Activated CD8-positive, alpha-beta memory T cell treated with anti-CD3 and anti-CD28 coated beads, Interleukin-2, amount 50 U/mL, for 1 hour (primary cell): Measurements from ENCODE around the gene COPA.

Experiments used
- DNase-seq: peaks from one replicate; pipeline ENCODE4 v3.0.0-alpha.2; 2020; ENCODE audit errors: extremely low read depth

Gene COPA

DNA sequence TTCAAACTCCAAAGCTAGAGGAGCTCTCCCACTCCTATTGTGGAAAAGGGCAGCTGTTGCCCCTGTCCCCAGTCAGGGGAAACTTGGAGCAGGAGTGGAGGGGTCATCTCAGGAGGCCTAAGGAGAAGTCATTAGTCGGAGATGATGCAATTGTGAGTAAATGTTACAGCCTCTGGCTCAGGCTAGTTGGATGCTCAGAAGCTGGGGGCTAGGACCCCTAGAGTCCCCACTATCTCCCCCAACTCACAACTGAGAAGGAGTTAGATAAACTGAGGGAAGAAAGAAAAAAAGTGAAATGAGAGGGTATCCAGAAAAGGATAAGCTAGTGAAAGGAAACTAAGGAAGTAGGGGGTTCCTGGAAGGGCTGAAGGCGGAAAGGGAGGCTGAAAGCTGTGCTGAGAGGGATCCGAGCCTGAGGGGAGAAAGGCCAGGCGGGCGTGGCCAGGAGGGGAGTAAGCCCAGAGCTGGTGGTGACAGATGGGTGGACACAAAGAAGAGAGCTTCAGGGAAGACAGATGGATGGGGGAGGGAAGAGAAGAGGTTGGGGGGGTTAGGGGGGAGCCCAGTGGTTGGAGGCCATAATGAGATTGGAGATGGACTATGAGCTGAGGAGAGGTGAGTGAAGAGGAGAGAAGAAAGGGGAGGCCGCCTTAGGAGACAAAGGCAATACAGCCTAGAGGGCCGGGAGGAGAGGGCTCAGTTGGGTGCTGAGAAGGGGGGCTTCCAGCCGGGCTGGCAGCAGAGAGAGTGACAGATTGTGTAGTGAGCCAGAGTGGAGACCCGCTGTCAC, 19.3 kb upstream of the COPA start:
- DNase-seq = no peak

GRCh38 chr1:160361814-160362167, 18.7 kb upstream of the COPA start:
- no peak for DNase-seq

GRCh38 chr1:160361199-160361598, 18.1 kb upstream of the COPA start:
- no peak for DNase-seq

DNA sequence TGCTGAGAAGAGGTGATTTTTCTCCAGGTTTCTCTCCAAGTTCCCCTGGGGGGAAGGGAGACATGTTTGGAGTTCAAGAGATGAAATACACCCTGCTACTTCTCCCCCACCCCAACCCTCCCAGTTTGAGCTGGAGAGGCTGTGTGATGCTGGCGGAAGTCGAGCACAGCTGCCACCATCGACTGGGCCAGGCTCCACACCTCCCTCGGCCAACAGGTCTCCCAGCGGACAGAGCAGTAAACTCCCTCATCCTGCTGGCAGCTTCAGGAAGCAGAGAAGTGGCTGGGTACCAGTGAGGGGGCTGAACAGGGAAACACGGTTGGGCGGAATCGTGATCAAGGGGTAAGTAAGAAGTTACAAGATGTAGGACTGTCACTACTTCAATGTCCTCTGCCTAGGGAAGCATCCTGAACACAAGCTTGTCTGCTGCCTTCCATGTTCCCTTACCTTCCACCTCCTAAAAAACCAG, 17.2 kb upstream of the COPA start:
- DNase-seq = no peak

DNA sequence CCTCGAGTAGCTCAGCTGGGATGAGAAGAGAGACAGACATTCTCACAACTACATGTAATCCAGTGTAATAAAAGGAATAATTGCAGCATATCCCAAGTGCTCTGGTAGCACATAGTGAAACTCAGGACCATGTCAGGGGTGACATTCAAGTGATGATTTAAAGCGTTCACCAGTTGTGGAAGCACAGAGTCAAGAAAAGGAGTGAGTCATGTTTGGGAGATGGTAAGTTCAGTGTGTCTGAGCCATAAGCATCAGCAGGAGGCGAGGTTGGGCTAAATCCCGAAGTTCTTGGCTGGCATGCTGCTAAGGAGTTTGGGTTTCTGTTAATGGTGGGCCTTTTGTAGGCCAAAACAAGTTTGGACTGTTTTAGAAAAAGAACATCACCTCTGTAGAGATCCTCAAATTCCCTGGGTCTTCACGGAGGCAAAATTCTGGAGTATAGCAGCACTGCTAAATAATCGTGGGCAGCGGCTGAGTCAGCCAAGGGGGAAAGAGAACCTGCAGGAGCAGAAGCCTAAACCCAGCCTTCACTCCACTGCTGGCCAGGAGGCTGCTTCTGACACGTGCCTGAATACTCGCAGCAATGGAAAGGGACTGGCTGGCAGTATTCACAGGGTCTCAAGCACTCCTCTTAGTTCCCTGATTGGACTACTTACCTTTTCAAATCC, 16.6 kb upstream of the COPA start:
- DNase-seq = no peak

GRCh38 chr1:160358073-160358472, 15.0 kb upstream of the COPA start:
- no peak for DNase-seq

DNA sequence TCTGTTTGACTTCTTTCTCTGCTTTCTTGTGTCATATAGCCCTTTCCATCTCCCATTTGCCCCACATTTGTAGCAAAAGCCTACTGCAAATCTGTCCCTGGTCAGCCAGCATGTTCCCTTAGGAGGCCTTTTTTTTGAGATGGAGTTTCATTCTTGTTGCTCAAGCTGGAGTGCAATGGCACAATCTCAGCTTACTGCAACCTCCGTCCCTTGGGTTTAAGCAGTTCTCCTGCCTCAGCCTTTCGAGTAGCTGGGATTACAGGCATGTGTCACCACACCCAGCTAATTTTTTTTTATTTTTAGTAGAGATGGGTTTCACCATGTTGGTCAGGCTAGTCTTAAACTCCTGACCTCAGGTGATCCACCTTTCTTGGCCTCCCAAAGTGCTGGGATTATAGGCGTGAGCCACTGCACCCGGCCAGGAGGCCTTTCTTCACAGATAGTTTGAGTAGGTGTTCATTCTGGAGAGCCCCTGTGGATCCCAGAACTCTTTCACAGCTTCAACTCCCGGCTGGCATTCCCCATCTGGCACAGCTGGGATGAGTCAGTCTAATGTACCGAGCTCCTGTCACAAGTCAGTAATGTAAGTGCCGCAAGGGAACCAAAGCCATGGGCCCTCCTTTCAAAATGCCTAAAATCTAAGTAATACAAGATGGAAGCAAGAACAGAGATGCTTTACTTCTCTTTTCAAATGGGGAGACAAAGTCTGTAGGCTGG, 14.4 kb upstream of the COPA start:
- no peak for DNase-seq

DNA sequence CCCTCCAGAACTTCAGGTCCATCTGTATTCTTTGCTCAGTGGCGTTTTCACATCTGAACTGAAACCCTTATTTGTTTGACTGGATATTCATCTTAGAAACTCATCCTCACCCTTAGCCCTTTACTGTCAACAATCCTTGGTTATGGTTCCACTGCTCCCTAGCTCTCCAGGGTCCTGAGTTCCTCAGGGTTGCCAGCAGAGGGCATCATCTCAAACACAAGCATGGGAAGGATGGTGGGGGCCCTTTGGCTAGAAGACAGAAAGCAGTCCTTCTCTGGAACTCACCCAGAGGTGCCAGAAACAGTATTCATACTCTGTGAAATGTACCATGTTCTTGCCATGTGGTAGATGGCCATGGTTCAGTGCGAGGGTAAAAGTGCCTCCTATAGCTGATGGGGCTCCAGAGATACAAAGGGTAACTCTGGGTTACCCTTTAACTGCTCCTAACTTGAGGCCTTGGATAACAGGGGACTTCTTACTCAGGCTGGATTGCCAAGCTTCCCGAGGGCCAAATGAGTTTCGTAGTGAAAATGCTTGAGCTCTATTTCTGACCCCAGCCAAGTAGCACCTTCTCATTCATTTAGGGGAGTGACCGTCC, 11.4 kb upstream of the COPA start:
- no peak for DNase-seq

DNA sequence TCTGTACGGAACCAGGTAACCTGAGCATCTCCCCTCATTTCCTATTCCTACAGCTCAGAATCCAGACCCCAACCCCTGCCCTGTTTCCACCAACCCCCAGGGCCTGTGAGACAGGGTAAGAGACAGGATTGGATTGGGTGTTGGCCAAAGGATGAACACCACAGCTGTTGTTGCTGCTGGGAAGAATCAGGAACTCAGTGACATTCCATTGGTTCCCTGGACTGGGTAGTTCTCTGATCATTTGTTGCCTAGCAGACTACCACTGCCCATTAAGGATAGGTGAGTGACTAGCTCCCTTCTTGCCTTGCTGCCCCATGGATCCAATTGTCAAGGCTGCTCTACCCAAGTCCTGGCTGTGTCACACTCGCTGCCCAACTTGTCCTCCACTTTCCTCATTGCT, 10.2 kb upstream of the COPA start:
- no peak for DNase-seq

GRCh38 chr1:160352555-160352954, 9.5 kb upstream of the COPA start:
- DNase-seq = no peak

GRCh38 chr1:160351629-160352028, 8.6 kb upstream of the COPA start:
- DNase-seq = no peak

- DNase-seq = no peak
Observed at GRCh38 chr1:160346958-160347357, 3.9 kb upstream of the COPA start.

- no peak for DNase-seq
Observed at GRCh38 chr1:160346463-160346862, 3.4 kb upstream of the COPA start.

- no peak for DNase-seq
Observed at GRCh38 chr1:160344936-160345335, 1.9 kb upstream of the COPA start.

- no peak for DNase-seq
Observed at GRCh38 chr1:160344241-160344640, 1.2 kb upstream of the COPA start.

DNA sequence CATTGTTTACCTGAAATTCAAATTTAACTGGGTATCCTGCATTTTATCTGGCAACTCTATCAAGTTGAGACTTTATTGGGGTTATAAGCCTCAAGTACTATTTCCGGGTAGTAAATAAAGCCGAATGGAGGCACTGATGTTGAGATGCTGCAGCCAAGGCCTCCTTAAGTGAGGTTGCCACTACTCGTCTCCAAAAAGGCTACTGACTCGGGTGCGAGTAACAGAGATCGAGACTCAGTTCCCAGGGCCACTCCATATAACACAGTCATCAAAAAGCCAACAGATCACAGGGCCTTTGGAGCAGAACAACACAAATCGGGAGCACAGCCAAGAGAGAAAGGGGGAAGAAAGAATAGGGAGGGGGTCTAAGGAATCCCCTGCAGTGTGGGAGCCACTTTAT, 524 bp downstream of the COPA start:
- no peak for DNase-seq

DNA sequence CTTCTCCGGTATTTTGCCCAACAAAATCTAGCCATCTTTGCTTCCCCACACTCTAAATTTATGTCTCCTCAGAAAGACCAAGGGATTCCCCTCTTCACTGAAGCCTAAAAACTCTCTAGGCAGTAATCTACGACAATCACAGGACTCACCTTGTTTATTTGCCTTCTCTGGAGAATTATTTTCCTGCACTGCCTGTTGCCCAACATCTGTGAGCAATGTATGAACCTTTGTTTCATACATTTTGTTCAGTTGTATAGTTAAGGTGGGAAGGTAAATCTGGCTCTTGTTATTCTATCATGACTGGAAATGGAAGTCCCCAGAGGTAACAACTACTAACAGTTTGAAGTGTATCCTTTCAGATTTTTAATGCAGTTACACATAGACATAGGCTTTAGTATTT, 2.2 kb downstream of the COPA start:
- DNase-seq = no peak

- DNase-seq = no peak
Observed at GRCh38 chr1:160340146-160340545, 2.9 kb downstream of the COPA start.

DNA sequence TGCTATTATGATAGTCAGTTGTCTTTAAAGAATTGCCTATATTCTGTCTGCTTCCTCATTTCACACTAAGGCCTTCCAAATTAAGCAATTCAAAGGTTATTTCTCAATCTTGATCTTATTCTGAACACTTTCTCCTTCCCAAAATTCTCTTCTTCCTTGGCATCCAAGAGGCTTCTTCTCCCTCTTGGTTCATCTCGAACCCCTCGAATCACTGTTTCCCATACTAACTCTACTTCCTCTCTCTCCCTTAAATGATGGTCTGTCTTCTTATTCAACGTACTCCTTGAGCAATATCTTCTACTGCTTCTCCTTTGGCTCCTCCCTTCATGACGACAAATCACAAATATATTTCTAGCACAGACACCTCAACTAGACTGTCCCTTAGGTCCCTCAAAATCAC, 4.5 kb downstream of the COPA start:
- DNase-seq = no peak

GRCh38 chr1:160332516-160332915, 10.5 kb downstream of the COPA start:
- DNase-seq = no peak

- no peak for DNase-seq
Observed at GRCh38 chr1:160330119-160330518, 12.9 kb downstream of the COPA start.

DNA sequence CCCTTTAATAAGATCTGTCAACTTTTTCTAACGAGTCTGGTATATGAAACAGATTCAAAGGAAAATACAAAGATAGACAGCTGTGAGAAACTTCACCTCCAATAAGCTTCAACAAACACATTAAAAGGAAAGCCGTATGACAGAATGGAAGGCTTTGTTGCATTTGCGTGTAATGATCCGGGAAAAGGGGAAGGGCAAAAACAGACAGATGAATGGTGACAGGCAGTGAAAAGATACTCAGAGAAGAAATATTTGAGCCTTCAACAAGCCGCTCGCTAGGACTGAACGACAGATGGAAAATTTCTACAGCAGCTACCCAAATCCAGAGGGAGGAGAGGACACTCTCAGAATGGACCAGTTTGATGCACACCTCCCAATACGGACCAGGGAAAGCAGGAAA, 14.9 kb downstream of the COPA start:
- DNase-seq = no peak

- no peak for DNase-seq
Observed at GRCh38 chr1:160326418-160326817, 16.6 kb downstream of the COPA start.
